HG02763 (cell line): ENCODE data around the gene SPN.
"Not testable (repeated sequence)": the region's sequence is repeated elsewhere in the genome, so short reads cannot be mapped to it uniquely, and the experiment has no call there.

Source experiments
- ATAC-seq: cut with Tn5 transposase; IDR thresholded peaks from one replicate; pipeline ENCODE4 v1.9.1; 2021; ENCODE audit warnings: mild to moderate bottlenecking, moderate library complexity; ENCODE audit not compliant: unreplicated experiment

Gene SPN

DNA sequence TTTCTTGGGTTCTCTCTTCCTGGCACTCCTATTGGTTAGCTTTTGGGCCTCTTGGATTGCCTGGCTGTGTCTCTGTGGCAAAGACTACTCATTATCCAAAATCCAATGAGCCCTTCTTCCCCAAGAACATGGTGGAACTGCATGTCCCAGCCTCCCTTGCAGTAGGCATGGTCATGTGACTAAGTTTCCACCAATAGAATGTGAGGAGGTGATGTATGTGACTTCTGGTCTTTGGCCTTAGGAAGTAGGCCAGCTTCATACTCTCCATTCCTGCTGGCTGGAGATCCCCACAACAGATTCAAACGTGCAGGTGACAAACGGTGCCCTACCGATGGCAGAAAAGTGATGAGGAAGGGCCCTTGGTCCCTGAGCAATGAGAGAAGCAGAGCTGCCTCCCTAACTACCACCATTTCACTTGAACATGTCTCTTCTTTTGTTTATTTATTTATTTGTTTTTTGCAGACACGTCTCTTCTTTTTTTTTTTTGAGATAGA lies 17.3 kb upstream of the SPN start:
- no peak for ATAC-seq

GRCh38 chr16:29646947-29647346 lies 16.1 kb upstream of the SPN start:
- no peak for ATAC-seq

DNA sequence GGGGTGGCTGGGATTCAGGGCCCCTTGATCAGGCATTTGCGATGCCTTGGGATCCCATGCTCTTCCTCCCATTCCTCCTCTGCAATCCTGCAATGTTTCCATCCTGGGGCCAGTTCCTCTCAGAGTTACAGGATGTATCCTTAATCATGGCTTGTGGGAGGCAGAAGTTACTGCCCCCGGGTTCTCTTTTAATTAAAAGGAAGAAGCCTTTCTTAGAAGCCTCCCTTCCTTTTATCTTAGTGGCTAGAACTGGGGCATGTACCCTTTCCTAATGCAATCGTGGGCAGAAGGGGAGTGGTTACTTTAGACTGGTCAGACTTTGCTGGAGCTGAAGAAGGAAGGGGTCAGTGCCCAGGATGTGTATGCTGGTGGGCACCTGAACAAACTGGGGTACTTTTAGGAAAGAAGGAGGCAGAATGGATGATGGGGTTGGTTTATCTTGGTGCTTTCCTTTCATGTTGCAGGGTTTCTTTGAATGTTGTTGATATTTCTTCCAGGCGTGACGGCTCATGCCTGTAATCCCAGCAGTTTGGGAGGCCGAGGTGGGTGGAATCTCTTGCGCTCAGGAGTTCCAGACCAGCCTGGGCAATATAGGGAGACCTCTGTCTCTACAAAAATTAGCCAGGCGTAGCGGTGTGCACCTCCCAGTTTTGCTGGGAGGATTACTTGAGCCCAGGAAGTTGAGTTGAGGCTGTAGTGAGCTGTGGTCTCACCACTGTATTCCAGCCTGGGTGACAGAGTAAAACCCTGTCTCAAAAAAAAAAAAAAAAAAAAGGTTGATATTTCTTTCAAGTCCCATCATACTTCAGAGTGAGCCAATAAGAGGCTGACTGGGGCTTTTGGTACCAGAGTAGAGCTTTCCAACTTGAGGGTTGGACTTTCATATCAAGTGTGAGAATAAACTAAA lies 13.2 kb upstream of the SPN start:
- ATAC-seq, result no peak

GRCh38 chr16:29650771-29651170 lies 12.3 kb upstream of the SPN start:
- ATAC-seq, result no peak

- no peak for ATAC-seq
Observed at GRCh38 chr16:29651774-29652349, 11.2 kb upstream of the SPN start.

- ATAC-seq, result no peak
Observed at GRCh38 chr16:29653471-29653870, 9.6 kb upstream of the SPN start.

GRCh38 chr16:29653890-29654289 lies 9.2 kb upstream of the SPN start:
- ATAC-seq, result not testable (repeated sequence)

DNA sequence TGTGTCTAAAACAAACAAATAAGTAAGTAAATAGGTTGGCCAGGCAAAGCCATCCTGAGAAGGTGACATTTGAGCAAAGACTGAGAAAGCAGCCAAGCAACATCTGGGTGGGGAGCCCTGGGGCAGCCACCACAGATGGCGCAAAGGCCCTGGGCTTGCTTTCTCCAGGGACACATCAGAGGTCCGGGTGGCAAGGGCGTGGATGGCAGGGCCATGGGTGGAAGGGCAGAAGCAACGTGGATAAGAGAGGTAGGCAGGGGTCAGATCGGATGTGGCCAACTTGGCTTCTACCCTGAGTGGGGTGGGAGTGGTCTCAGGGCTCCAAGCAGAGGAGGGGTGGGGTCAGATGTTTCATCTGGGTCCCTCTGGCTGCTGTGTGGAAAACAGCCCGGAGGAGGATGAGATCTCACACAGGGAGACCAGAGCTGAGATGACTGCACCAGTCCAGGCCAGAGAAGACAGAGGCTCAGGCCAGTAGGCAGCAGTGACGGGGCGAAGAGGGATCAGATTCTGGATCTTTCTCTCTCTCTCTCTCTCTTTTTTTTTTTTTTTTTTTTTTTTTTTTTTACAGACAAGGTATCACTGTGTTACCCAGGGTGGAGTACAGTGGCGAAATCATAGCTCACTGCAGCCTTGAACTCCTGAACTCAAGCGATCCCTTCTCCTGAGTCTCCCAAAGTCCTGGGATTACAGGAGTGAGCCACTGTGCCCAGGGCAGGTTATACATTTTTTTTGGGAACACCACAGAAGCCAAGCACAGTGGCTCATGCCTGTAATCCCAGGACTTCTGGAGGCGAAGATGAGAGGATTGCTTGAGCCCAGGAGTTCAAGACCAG lies 6.1 kb upstream of the SPN start:
- no peak for ATAC-seq

GRCh38 chr16:29658705-29659104 lies 4.3 kb upstream of the SPN start:
- ATAC-seq, result no peak

DNA sequence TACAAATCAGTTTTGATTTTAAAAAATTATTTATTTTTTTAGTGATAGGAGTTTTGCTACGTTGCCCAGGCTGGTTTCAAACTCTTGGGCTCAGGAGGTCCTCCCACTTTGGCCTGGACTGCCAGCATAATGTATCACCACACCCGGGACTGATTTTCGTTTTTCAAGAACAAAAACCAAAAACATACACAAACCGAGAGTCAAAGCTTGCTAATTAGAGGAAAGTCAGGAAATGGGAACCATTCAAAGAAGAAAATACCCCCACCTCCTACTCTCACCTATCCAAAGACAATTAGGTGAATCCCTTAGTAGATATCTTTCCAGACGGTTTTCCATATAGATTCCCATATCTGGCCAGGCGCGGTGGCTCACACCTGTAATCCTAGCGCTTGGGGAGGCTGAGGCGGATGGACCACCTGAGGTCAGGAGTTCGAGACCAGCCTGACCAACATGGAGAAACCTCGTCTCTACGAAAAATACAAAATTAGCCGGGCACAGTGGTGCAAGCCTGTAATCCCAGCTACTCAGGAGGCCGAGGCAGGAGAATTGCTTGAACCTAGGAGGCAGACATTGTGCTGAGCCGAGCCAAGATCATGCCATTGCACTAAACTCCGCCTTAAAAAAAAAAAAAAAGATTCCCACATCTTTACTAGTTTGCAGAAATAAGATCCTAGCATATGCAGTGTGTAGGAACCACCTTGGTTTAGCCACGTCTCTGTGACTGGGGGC lies 883 bp upstream of the SPN start:
- no peak for ATAC-seq

DNA sequence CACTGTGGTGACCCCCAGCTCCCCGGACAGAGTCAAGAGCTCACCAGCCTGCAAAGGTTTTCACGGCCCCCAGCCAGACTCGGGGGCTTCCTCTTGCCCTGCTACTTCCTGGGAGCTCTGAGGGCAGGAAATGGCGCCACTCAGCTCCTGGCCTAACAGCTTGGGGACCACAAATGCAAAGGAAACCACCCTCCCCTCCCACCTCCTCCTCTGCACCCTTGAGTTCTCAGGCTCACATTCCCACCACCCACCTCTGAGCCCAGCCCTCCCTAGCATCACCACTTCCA lies 375 bp upstream of the SPN start:
- no peak for ATAC-seq

- no peak for ATAC-seq
Observed at GRCh38 chr16:29663807-29664090, 702 bp downstream of the SPN start.

DNA sequence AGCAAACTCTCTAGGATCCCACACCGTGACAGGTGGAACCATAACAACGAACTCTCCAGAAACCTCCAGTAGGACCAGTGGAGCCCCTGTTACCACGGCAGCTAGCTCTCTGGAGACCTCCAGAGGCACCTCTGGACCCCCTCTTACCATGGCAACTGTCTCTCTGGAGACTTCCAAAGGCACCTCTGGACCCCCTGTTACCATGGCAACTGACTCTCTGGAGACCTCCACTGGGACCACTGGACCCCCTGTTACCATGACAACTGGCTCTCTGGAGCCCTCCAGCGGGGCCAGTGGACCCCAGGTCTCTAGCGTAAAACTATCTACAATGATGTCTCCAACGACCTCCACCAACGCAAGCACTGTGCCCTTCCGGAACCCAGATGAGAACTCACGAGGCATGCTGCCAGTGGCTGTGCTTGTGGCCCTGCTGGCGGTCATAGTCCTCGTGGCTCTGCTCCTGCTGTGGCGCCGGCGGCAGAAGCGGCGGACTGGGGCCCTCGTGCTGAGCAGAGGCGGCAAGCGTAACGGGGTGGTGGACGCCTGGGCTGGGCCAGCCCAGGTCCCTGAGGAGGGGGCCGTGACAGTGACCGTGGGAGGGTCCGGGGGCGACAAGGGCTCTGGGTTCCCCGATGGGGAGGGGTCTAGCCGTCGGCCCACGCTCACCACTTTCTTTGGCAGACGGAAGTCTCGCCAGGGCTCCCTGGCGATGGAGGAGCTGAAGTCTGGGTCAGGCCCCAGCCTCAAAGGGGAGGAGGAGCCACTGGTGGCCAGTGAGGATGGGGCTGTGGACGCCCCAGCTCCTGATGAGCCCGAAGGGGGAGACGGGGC lies 1.3 kb downstream of the SPN start:
- ATAC-seq, result no peak

GRCh38 chr16:29665294-29666077 lies 2.4 kb downstream of the SPN start:
- ATAC-seq, result no peak

DNA sequence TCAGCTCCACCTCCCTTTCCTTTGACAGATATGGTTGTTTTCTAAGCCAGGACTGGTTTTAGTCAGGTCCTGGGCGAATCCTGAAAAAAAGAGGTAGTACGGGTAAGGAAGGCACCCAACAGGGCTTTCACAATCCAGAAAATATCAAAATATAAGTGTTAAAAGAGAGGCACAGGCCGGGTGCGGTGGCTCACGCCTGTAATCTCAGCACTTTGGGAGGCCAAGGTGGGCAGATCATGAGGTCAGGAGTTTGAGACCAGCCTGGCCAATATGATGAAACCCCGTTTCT lies 4.2 kb downstream of the SPN start:
- ATAC-seq, result not testable (repeated sequence)

DNA sequence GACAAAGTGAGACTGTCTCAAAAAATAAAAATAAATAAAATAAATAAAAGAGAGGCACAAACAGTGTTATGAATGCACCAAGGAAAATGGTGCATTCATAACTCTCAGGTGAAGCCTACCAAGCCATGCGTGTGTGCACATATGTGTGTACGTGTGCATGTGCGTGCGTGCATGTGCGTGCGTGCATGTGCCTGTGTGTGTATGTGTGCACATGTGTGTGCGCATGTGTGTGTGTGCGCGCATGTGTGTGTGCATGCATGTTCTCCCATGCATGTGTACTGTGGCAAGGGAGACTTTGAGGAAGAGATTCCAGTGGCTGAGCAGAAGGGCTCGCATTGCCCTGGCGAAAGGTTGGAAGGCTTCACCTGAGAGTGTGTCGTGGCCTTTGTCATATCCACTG lies 4.7 kb downstream of the SPN start:
- ATAC-seq, result no peak

- no peak for ATAC-seq
Observed at GRCh38 chr16:29668267-29668666, 5.2 kb downstream of the SPN start.

DNA sequence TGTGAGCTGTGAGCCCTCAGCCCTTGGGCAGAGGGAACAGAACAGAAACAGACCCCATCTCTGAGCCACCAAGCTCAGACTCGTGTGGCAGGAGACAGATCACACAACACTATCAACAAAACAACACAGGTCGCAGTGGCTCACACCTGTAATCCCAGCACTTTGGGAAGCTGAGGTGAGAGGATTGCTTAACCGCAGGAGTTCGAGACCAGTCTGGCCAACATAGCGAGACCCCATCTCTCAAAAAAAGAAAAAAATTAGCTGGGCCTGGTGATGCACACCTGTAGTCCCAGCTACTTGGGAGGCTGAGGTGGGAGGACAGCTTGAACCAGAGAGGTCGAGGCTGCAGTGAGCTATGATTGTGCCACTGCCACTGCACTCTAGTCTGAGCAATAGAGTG lies 10.5 kb downstream of the SPN start:
- no peak for ATAC-seq

DNA sequence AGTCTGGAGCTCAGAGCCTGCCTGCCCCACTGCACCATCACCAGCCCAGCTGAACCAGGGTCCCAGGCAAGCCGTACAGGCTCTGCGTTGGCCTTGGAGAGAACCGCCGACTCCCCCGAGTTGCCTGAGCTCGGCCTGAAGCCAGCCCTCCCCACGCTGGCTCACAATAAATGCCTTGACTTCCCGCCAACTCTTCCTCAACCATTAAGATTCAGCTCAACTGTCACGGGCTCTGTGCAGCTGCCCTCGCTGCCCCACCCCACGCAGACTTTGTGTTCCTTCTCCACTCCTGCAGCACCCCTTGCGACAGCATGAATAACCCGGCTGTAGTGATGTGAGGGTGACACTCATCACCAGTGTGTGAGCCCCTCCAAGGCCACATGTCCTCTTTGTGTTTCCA lies 11.1 kb downstream of the SPN start:
- ATAC-seq, result no peak
